GM21423 (cell line): ENCODE measurements around the gene SLC6A13.
"Not testable (repeated sequence)": the region's sequence is repeated elsewhere in the genome, so short reads cannot be mapped to it uniquely, and the experiment has no call there.

Source experiments
- ATAC-seq: cut with Tn5 transposase; IDR thresholded peaks from one replicate; pipeline ENCODE4 v1.9.1; 2021; ENCODE audit warnings: mild to moderate bottlenecking, moderate library complexity; ENCODE audit not compliant: unreplicated experiment

The SLC6A13 gene

GRCh38 chr12:262817-263216 is at the start of gene SLC6A13:
SLC6A13 (minus strand) TSS chr12:262836; CDS start chr12:260052, 2,784 bp downstream.
- no peak for ATAC-seq

GRCh38 chr12:308511-308910 is 45.9 kb upstream of the SLC6A13 start:
- no peak for ATAC-seq

- no peak for ATAC-seq
Observed at GRCh38 chr12:307406-307805, 44.8 kb upstream of the SLC6A13 start.

GRCh38 chr12:304805-305204 is 42.2 kb upstream of the SLC6A13 start:
- ATAC-seq, result no peak

- ATAC-seq, result not testable (repeated sequence)
Observed at GRCh38 chr12:302766-303165, 40.1 kb upstream of the SLC6A13 start.

- ATAC-seq, result not testable (repeated sequence)
Observed at GRCh38 chr12:300166-300565, 37.5 kb upstream of the SLC6A13 start.

GRCh38 chr12:299511-299910 is 36.9 kb upstream of the SLC6A13 start:
- ATAC-seq, result not testable (repeated sequence)

- not testable (repeated sequence) for ATAC-seq
Observed at GRCh38 chr12:298059-298458, 35.4 kb upstream of the SLC6A13 start.

- no peak for ATAC-seq
Observed at GRCh38 chr12:295132-295531, 32.5 kb upstream of the SLC6A13 start.

- no peak for ATAC-seq
Observed at GRCh38 chr12:293199-293598, 30.6 kb upstream of the SLC6A13 start.

- no peak for ATAC-seq
Observed at GRCh38 chr12:292186-292585, 29.6 kb upstream of the SLC6A13 start.

- ATAC-seq, result no peak
Observed at GRCh38 chr12:291153-291723, 28.6 kb upstream of the SLC6A13 start.

- ATAC-seq, result no peak
Observed at GRCh38 chr12:288687-289086, 26.1 kb upstream of the SLC6A13 start.

GRCh38 chr12:286531-287300 is 24.1 kb upstream of the SLC6A13 start:
- no peak for ATAC-seq

GRCh38 chr12:278046-278445 is 15.4 kb upstream of the SLC6A13 start:
- ATAC-seq, result no peak

GRCh38 chr12:275812-276211 is 13.2 kb upstream of the SLC6A13 start:
- ATAC-seq, result no peak

- ATAC-seq, result no peak
Observed at GRCh38 chr12:273382-273781, 10.7 kb upstream of the SLC6A13 start.

- ATAC-seq, result no peak
Observed at GRCh38 chr12:272942-273341, 10.3 kb upstream of the SLC6A13 start.

GRCh38 chr12:271161-271560 is 8.5 kb upstream of the SLC6A13 start:
- no peak for ATAC-seq

- ATAC-seq, result no peak
Observed at GRCh38 chr12:269191-269590, 6.6 kb upstream of the SLC6A13 start.

GRCh38 chr12:268483-268840 is 5.8 kb upstream of the SLC6A13 start:
- no peak for ATAC-seq

- no peak for ATAC-seq
Observed at GRCh38 chr12:267581-268482, 5.2 kb upstream of the SLC6A13 start.
